HG03045 (cell line): Measurements from ENCODE around the gene FOXO1.

ENCODE experiments used
- ATAC-seq: cut with Tn5 transposase; IDR thresholded peaks from one replicate; pipeline ENCODE4 v1.9.1; 2021; ENCODE audit warnings: mild to moderate bottlenecking, moderate library complexity; ENCODE audit not compliant: unreplicated experiment

FOXO1 gene

GRCh38 chr13:40666933-40667621 lies 636 bp upstream of the FOXO1 start:
- peak; percentile 26 for ATAC-seq

DNA sequence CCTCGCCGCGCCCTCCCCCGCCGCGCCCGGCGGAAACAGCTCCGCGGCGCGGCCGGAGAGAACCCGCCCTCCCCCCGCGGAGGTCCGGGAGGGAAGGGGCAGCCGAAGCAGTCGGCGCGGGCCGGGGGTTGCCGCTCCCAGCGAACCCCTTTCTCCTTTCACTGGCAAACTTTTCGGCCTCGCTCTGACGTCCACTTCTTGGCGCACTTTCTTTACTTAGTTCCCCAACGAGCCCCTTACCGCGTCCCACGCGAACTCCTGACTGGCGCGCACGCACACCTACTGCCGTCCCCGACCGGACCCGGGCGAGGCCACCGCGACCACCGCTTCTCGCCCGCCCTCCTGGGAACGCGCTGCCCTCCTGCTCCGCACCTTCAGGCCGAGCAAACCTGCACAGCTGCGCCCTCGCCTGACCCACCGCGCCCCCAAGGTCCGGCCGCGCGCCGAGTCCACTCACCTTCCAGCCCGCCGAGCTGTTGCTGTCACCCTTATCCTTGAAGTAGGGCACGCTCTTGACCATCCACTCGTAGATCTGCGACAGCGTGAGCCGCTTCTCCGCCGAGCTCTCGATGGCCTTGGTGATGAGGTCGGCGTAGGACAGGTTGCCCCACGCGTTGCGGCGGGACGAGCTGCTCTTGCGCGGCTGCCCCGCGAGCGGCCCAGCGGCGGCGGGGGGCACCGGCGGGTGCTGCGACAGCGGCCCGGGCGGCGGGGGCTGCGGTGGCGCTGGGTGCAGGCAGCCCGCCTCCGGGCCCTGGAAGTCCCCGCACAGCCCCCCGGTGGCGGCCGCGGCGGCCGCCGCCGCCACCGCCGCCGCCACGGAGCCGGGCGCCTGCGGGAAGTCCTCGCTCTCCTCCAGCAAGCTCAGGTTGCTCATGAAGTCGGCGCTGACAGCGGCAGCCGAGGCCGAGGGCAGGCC lies 1.1 kb downstream of the FOXO1 start:
- peak; percentile 11 for ATAC-seq

- ATAC-seq, result peak; percentile 29
Measured at GRCh38 chr13:40664350-40665125, 1.9 kb downstream of the FOXO1 start.

- peak; percentile 24 for ATAC-seq
Measured at GRCh38 chr13:40664100-40664349, 2.4 kb downstream of the FOXO1 start.

- no peak for ATAC-seq
Measured at GRCh38 chr13:40662866-40663265, 3.6 kb downstream of the FOXO1 start.

GRCh38 chr13:40661875-40662665 lies 4.4 kb downstream of the FOXO1 start:
- ATAC-seq, result no peak

DNA sequence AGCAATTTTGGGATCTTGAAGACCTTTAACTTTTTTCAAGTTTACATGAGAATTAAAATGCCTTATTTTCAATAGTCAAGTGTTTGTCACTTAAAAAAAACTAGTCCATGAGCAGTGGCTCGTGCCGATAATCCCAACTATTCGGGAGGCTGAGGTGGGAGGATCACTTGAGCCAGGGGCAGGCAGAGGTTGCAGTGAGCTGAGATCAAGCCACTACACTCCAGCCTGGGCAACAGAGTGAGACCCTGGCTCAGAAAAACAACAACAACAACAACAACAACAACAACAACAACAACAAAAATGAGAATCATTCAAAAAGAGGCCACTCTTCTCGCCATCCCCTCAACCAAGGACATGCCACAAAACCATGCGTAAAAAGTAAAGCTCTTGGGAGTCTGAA lies 5.7 kb downstream of the FOXO1 start:
- no peak for ATAC-seq

- no peak for ATAC-seq
Measured at GRCh38 chr13:40660141-40660664, 6.2 kb downstream of the FOXO1 start.

- no peak for ATAC-seq
Measured at GRCh38 chr13:40657951-40658350, 8.5 kb downstream of the FOXO1 start.

DNA sequence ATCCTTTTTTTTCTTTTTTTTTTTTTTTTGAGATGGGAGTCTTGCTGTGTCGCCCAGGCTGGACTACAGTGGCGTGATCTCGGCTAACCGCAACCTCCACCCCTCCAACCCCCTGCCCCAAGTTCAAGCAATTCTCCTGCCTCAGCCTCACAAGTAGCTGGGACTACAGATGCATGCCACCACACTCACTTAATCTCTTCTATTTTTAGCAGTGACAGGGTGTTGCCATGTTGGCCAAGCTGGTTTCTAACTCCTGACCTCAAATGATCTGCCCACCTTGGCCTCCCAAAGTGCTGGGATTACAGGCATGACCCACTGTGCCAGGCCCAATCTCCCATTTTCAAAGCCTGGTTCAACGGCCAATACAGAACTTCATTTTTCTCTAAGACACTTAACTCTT lies 9.1 kb downstream of the FOXO1 start:
- no peak for ATAC-seq

DNA sequence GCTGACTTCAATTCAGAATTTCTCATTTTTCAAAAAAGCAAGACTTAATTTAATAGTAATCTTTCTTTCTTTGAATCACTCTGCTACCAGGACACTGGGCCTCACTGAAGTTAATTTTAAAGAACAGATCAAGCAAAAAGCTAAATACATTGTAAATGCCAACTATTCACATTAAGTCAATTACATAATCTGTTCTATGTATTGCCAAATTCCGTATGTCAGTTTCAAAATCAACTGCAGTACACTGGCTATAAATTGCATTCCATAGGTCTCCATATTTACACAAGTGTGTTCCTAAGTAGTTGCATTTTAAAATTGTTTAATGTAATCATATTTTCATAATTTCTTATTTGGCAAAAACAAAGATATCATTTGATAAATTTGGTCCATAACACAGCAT lies 10.1 kb downstream of the FOXO1 start:
- no peak for ATAC-seq

- no peak for ATAC-seq
Measured at GRCh38 chr13:40653527-40654318, 12.7 kb downstream of the FOXO1 start.

DNA sequence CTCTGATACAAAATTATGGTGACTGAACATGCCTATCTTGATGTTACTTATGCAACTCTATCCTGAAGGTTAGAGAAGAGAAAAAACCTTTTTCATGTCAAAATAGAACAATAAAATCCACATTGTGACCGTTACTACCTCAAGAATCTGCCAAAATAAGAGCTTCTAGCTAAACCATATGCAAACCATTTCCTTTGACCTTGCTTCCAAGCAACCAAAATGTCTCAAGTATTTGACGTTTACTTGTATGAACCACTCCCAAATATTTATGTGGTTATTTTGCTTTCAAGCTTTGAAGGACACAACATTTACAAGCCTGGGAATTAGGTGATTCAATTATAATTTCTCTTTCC lies 13.9 kb downstream of the FOXO1 start:
- ATAC-seq, result peak; percentile 33

DNA sequence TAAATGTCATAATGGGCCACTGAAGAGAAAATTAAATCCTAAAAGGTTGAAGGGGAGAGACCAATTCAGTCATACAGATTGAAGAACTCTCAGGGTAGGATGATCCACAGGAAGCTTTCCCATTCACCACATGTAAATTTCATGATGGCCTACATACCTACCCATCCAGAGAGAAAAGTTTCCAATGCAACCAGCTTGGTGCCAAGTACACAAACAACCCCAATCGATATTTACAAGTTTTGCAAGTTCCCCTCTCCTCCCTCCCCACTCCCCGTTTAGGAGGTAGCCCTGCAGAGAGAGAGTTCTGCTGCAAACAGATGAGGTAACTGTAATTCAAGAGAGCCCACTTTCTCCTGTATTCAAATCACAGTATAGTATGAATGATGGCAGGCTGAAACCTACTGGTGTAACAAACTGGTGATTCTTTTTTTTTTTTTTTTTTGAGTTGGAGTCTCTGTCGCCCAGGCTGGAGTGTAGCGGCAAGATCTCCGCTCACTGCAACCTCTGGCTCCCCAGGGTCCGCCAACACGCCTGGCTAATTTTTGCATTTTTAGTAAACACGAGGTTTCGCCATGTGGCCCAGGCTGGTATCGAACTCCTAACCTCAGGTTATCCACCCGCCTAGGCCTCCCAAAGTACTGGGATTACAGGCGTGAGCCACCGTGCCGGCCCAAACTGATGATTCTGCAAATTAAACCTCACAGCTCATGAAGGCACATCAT lies 14.4 kb downstream of the FOXO1 start:
- ATAC-seq, result peak; percentile 48

- no peak for ATAC-seq
Measured at GRCh38 chr13:40648841-40649240, 17.6 kb downstream of the FOXO1 start.

- ATAC-seq, result no peak
Measured at GRCh38 chr13:40648040-40648439, 18.4 kb downstream of the FOXO1 start.

- ATAC-seq, result no peak
Measured at GRCh38 chr13:40644838-40645604, 21.4 kb downstream of the FOXO1 start.

GRCh38 chr13:40640845-40641458 lies 25.5 kb downstream of the FOXO1 start:
- no peak for ATAC-seq
